ENCODE measurements around the gene PRXL2A.

Gene PRXL2A

GRCh38 chr10:80466724-80467326 lies 58.5 kb downstream of the PRXL2A start:
- no peaks in the 10 kb centered on the region for H3K9me3 ChIP-seq (ENCODE audit: control insufficient read depth, low read length)
- DNase-seq = no peak
- peaks cover 91% of the 10 kb centered on the region for H3K4me1 ChIP-seq (ENCODE audit: control insufficient read depth, insufficient read depth, low read length, poor library complexity, severe bottlenecking)
- H3K4me3 ChIP-seq (ENCODE audit: insufficient read depth, low read depth, low read length, poor library complexity, severe bottlenecking) = peak overlapping the region; percentile 14
- H3K36me3 ChIP-seq (ENCODE audit: control insufficient read depth, insufficient read depth, low read length) = peaks cover 9% of the 10 kb centered on the region
- peak overlapping the region; percentile 84 for H3K27ac ChIP-seq (ENCODE audit: insufficient read depth, low read length, poor library complexity, severe bottlenecking)
- H3K27me3 ChIP-seq (replicated peaks; ENCODE audit: control insufficient read depth, insufficient read depth, low read length, poor library complexity, severe bottlenecking) = no peaks in the 10 kb centered on the region

DNA sequence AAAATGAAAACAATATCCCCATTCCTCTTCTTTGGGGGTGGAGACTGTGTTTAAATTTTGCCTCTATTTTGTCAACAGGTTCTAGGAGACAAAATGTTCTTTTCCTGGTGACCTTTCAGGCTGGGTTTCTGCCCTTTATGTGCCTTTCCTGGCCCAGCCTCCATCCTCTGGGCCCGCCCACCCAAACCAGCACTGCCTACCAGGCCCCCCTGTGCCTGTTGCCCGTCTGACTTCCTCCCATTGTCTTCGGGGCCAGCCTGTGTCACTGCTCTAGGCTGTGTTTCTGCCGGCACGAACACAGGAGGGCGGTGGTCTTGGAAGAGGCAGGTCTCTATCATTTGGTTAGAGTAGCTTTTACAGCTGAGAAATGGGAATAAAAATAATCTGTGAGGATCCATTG lies 59.7 kb downstream of the PRXL2A start:
- Histone ChIP-seq H3K27ac (ENCODE audit: insufficient read depth, low read length, poor library complexity, severe bottlenecking) (peak overlapping the region; percentile 84), H3K9me3 (ENCODE audit: control insufficient read depth, low read length) (no peaks in the 10 kb centered on the region), H3K4me3 (ENCODE audit: insufficient read depth, low read depth, low read length, poor library complexity, severe bottlenecking) (peak overlapping the region; percentile 27), H3K36me3 (ENCODE audit: control insufficient read depth, insufficient read depth, low read length) (peaks cover 9% of the 10 kb centered on the region), H3K27me3 (replicated peaks; ENCODE audit: control insufficient read depth, insufficient read depth, low read length, poor library complexity, severe bottlenecking) (no peaks in the 10 kb centered on the region), H3K4me1 (ENCODE audit: control insufficient read depth, insufficient read depth, low read length, poor library complexity, severe bottlenecking) (peaks cover 91% of the 10 kb centered on the region)
- DNase-seq = peak in 2 of 3 donors; percentile 39 to 49

GRCh38 chr10:80468806-80469421 lies 60.6 kb downstream of the PRXL2A start:
- Histone ChIP-seq H3K27ac (ENCODE audit: insufficient read depth, low read length, poor library complexity, severe bottlenecking) (peak overlapping the region; percentile 84), H3K36me3 (ENCODE audit: control insufficient read depth, insufficient read depth, low read length) (peaks cover 13% of the 10 kb centered on the region), H3K9me3 (ENCODE audit: control insufficient read depth, low read length) (no peaks in the 10 kb centered on the region), H3K4me1 (ENCODE audit: control insufficient read depth, insufficient read depth, low read length, poor library complexity, severe bottlenecking) (peaks cover 91% of the 10 kb centered on the region), H3K27me3 (replicated peaks; ENCODE audit: control insufficient read depth, insufficient read depth, low read length, poor library complexity, severe bottlenecking) (no peaks in the 10 kb centered on the region), H3K4me3 (ENCODE audit: insufficient read depth, low read depth, low read length, poor library complexity, severe bottlenecking) (peak overlapping the region; percentile 27)
- DNase-seq = no peak

DNA sequence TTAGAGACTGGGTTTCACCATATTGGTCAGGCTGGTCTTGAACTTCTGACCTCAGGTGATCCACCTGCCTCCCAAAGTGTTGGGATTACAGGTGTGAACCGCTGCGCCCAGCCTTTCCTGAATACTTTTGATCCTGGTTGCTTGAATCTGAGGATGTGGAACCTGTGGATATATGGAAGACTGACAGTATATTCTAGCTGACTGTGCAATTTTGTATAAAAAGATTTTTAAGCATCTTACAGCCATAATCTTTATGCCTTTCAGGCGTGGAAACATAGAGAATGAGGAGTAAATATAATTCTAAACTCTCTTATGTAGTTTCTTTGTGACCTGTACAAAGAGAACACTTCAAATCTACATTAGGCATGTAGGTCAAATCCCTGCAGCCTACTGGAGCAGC lies 61.9 kb downstream of the PRXL2A start:
- Histone ChIP-seq H3K27me3 (replicated peaks; ENCODE audit: control insufficient read depth, insufficient read depth, low read length, poor library complexity, severe bottlenecking) (no peaks in the 10 kb centered on the region), H3K4me1 (ENCODE audit: control insufficient read depth, insufficient read depth, low read length, poor library complexity, severe bottlenecking) (peaks cover 90% of the 10 kb centered on the region), H3K27ac (ENCODE audit: insufficient read depth, low read length, poor library complexity, severe bottlenecking) (peak overlapping the region; percentile 72), H3K9me3 (ENCODE audit: control insufficient read depth, low read length) (no peaks in the 10 kb centered on the region), H3K36me3 (ENCODE audit: control insufficient read depth, insufficient read depth, low read length) (peaks cover 15% of the 10 kb centered on the region), H3K4me3 (ENCODE audit: insufficient read depth, low read depth, low read length, poor library complexity, severe bottlenecking) (no peak overlapping the region)
- DNase-seq = no peak

GRCh38 chr10:80471001-80471400 lies 62.6 kb downstream of the PRXL2A start:
- H3K9me3 ChIP-seq (ENCODE audit: control insufficient read depth, low read length) = no peaks in the 10 kb centered on the region
- no peak for DNase-seq
- peaks cover 19% of the 10 kb centered on the region for H3K36me3 ChIP-seq (ENCODE audit: control insufficient read depth, insufficient read depth, low read length)
- peak overlapping the region; percentile 72 for H3K27ac ChIP-seq (ENCODE audit: insufficient read depth, low read length, poor library complexity, severe bottlenecking)
- peaks cover 90% of the 10 kb centered on the region for H3K4me1 ChIP-seq (ENCODE audit: control insufficient read depth, insufficient read depth, low read length, poor library complexity, severe bottlenecking)
- H3K27me3 ChIP-seq (replicated peaks; ENCODE audit: control insufficient read depth, insufficient read depth, low read length, poor library complexity, severe bottlenecking) = no peaks in the 10 kb centered on the region
- peak overlapping the region; percentile 2 for H3K4me3 ChIP-seq (ENCODE audit: insufficient read depth, low read depth, low read length, poor library complexity, severe bottlenecking)

DNA sequence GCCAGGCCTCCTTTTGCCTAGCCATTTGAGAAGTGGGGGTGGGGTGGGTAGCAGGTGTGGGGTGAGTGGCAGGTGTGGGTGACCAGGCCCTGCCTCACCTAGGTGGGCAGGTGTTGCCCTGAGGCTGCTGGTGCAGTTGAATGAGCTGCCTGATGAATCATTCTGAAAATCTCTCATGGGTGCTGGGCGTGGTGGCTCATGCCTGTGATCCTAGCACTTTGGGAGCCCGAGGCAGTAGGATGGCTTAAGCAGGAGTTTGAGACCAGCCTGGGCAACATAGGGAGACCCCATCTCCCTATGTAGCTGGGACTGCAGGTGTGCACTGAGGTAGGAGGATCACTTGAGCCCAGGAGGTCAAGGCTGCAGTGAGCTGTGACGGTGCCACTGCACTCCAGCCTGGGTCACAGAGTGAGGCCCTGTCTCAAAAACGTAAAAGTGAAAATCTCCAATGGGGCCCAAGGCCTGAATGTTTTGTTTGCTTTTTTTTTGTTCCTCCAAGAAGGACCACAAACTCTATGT lies 63.4 kb downstream of the PRXL2A start:
- Histone ChIP-seq H3K4me1 (ENCODE audit: control insufficient read depth, insufficient read depth, low read length, poor library complexity, severe bottlenecking) (peaks cover 83% of the 10 kb centered on the region), H3K27me3 (replicated peaks; ENCODE audit: control insufficient read depth, insufficient read depth, low read length, poor library complexity, severe bottlenecking) (no peaks in the 10 kb centered on the region), H3K36me3 (ENCODE audit: control insufficient read depth, insufficient read depth, low read length) (peaks cover 20% of the 10 kb centered on the region), H3K9me3 (ENCODE audit: control insufficient read depth, low read length) (no peaks in the 10 kb centered on the region), H3K4me3 (ENCODE audit: insufficient read depth, low read depth, low read length, poor library complexity, severe bottlenecking) (peak overlapping the region; percentile 2), H3K27ac (ENCODE audit: insufficient read depth, low read length, poor library complexity, severe bottlenecking) (peak overlapping the region; percentile 72)
- DNase-seq = no peak

DNA sequence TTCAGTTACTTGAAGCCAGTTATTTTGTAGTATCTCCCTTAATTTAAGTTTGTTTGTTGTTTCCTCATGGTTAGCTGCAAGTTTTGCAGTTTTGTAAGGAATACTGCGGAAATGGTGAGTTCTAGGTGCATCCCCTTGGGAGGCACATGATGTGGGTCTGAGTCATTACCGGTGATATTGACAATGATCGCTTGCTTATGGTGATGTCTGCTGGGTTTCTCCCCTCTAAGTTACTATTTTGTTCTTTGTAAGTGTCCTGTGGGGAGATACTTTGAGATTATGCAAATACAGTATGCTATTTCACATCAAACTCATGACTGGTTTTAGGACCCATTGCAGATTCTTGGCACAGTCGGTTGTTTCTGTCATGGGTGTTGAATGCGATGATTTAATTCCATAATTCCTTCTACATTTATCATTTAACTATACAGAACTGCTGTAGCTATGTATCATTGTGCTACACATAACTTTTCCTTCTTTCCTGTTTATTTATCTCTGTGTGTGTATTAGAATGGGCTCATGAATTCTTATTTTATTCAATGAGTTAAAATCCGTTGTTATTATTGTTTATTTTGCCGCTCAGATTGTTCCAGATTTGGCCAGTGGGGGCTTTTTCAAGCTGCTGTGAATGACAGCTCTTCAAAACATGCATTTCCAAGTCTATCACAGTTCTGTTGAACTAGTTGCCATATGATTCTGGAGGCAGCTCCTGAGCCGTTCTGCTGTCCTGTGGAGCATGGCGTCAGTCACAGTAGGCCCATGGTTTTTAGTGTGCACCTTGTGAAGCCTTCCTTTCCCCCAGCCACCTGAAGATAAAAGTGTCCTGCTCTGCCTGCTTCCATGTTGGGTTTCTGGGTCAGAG lies 64.1 kb downstream of the PRXL2A start:
- Histone ChIP-seq H3K27ac (ENCODE audit: insufficient read depth, low read length, poor library complexity, severe bottlenecking) (peak overlapping the region; percentile 72), H3K4me1 (ENCODE audit: control insufficient read depth, insufficient read depth, low read length, poor library complexity, severe bottlenecking) (peaks cover 80% of the 10 kb centered on the region), H3K4me3 (ENCODE audit: insufficient read depth, low read depth, low read length, poor library complexity, severe bottlenecking) (peak overlapping the region; percentile 9), H3K9me3 (ENCODE audit: control insufficient read depth, low read length) (no peaks in the 10 kb centered on the region), H3K27me3 (replicated peaks; ENCODE audit: control insufficient read depth, insufficient read depth, low read length, poor library complexity, severe bottlenecking) (no peaks in the 10 kb centered on the region), H3K36me3 (ENCODE audit: control insufficient read depth, insufficient read depth, low read length) (peaks cover 20% of the 10 kb centered on the region)
- DNase-seq = peak in 1 of 3 donors; percentile 50

DNA sequence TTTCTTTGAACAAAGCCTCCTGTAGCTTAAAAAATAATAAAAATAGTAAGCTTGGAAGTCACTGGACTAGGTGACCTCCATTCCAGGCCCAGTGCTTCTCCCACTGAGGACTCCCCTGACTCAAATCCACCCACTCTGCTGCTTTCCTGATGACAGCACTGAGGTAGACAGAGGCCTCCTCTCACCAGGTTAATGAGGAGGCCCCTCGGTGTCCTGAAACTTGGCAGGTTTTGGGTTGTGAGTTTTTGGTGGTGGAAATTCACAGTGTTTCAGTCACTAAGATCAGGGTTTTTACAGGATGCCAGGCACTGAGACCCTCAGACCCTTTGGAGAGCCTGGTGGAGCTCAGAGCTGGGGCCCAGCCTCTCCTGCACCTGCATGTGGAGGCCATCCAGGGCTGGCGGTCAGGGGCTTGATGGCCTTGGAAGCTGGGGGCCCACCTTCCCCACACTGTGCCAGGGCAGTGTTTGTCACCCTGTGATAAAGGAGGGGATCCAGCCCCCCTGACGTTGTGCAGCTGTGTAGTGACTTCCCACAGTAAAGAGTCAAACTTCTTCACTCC lies 64.8 kb downstream of the PRXL2A start:
- H3K4me3 ChIP-seq (ENCODE audit: insufficient read depth, low read depth, low read length, poor library complexity, severe bottlenecking) = peak overlapping the region; percentile 9

GRCh38 chr10:80473692-80474596 lies 65.6 kb downstream of the PRXL2A start:
- H3K9me3 ChIP-seq (ENCODE audit: control insufficient read depth, low read length) = no peaks in the 10 kb centered on the region
- H3K4me1 ChIP-seq (ENCODE audit: control insufficient read depth, insufficient read depth, low read length, poor library complexity, severe bottlenecking) = peaks cover 66% of the 10 kb centered on the region
- no peak for DNase-seq
- no peaks in the 10 kb centered on the region for H3K27me3 ChIP-seq (replicated peaks; ENCODE audit: control insufficient read depth, insufficient read depth, low read length, poor library complexity, severe bottlenecking)
- H3K36me3 ChIP-seq (ENCODE audit: control insufficient read depth, insufficient read depth, low read length) = peaks cover 29% of the 10 kb centered on the region
- peak overlapping the region; percentile 72 for H3K27ac ChIP-seq (ENCODE audit: insufficient read depth, low read length, poor library complexity, severe bottlenecking)
- no peak overlapping the region for H3K4me3 ChIP-seq (ENCODE audit: insufficient read depth, low read depth, low read length, poor library complexity, severe bottlenecking)

More for the DNA sequence above, 64.8 kb downstream of the PRXL2A start:
- Histone ChIP-seq H3K9me3 (ENCODE audit: control insufficient read depth, low read length) (no peaks in the 10 kb centered on the region), H3K27ac (ENCODE audit: insufficient read depth, low read length, poor library complexity, severe bottlenecking) (peak overlapping the region; percentile 72), H3K27me3 (replicated peaks; ENCODE audit: control insufficient read depth, insufficient read depth, low read length, poor library complexity, severe bottlenecking) (no peaks in the 10 kb centered on the region), H3K36me3 (ENCODE audit: control insufficient read depth, insufficient read depth, low read length) (peaks cover 24% of the 10 kb centered on the region), H3K4me1 (ENCODE audit: control insufficient read depth, insufficient read depth, low read length, poor library complexity, severe bottlenecking) (peaks cover 73% of the 10 kb centered on the region)
- DNase-seq = no peak

Measured in effector memory CD4-positive, alpha-beta T cell (primary cell).